GDM1 (cell line): ENCODE results near the gene CCDC9B.

Experiments used
- DNase-seq: peaks from one replicate; lab custom pipeline; 2025; lab: John Stamatoyannopoulos, UW

The CCDC9B gene

GRCh38 chr15:40307421-40308211 is 33.1 kb downstream of the CCDC9B start, which contains the start of gene PLCB2:
TSS of gene PLCB2 (minus strand) at chr15:40307935. CDS start at chr15:40307672, 263 bp downstream.
- DNase-seq: peak; percentile 83

- no peak for DNase-seq
Measured at GRCh38 chr15:40306908-40307307, 33.8 kb downstream of the CCDC9B start.

- DNase-seq: peak; percentile 10
Measured at GRCh38 chr15:40306371-40306770, 34.4 kb downstream of the CCDC9B start.

GRCh38 chr15:40305281-40305680 is 35.5 kb downstream of the CCDC9B start:
- no peak for DNase-seq

GRCh38 chr15:40303576-40303975 is 37.2 kb downstream of the CCDC9B start:
- no peak for DNase-seq

GRCh38 chr15:40302981-40303380 is 37.8 kb downstream of the CCDC9B start:
- DNase-seq: no peak

- DNase-seq: no peak
Measured at GRCh38 chr15:40302288-40302886, 38.4 kb downstream of the CCDC9B start.

- DNase-seq: no peak
Measured at GRCh38 chr15:40301467-40302179, 39.1 kb downstream of the CCDC9B start.

GRCh38 chr15:40300771-40301170 is 40.0 kb downstream of the CCDC9B start:
- DNase-seq: no peak

GRCh38 chr15:40300367-40300766 is 40.4 kb downstream of the CCDC9B start:
- no peak for DNase-seq

- no peak for DNase-seq
Measured at GRCh38 chr15:40298216-40298935, 42.4 kb downstream of the CCDC9B start.

- no peak for DNase-seq
Measured at GRCh38 chr15:40297356-40297755, 43.4 kb downstream of the CCDC9B start.

- DNase-seq: no peak
Measured at GRCh38 chr15:40296561-40297230, 44.0 kb downstream of the CCDC9B start.

- no peak for DNase-seq
Measured at GRCh38 chr15:40295877-40296560, 44.7 kb downstream of the CCDC9B start.

- DNase-seq: no peak
Measured at GRCh38 chr15:40295297-40295696, 45.4 kb downstream of the CCDC9B start.

- no peak for DNase-seq
Measured at GRCh38 chr15:40293905-40294895, 46.5 kb downstream of the CCDC9B start.

- DNase-seq: no peak
Measured at GRCh38 chr15:40293006-40293405, 47.7 kb downstream of the CCDC9B start.

- DNase-seq: no peak
Measured at GRCh38 chr15:40292246-40292645, 48.5 kb downstream of the CCDC9B start.

- no peak for DNase-seq
Measured at GRCh38 chr15:40290918-40291574, 49.7 kb downstream of the CCDC9B start.
